ENCODE measurements around the gene HSFX4.
"Not testable (repeated sequence)": the region's sequence is repeated elsewhere in the genome, so short reads cannot be mapped to it uniquely, and the experiment has no call there.

The HSFX4 gene
- total RNA-seq, result 0 reads per million in 2 donors

DNA sequence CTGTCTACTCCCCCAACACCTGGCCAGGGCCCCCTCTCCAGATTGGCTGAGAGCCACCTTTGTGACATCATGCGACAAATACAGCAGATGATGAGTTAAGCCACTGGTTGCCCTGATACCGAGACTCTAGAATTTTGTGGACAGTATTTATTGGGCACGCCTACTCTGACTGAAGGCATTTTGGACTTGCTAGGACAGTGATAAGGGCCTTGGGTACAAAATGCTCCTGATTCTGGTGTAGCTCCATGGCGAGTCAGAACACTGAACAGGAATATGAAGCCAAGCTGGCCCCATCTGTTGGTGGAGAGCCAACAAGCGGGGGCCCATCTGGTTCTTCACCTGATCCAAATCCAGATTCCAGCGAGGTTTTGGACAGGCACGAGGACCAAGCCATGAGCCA is at the start of gene HSFX4:
Gene HSFX4 (plus strand): TSS at position 174 of the 400 bp plus-strand sequence. CDS start 72 bp downstream, at position 246.
- DNase-seq, result not testable (repeated sequence)

DNA sequence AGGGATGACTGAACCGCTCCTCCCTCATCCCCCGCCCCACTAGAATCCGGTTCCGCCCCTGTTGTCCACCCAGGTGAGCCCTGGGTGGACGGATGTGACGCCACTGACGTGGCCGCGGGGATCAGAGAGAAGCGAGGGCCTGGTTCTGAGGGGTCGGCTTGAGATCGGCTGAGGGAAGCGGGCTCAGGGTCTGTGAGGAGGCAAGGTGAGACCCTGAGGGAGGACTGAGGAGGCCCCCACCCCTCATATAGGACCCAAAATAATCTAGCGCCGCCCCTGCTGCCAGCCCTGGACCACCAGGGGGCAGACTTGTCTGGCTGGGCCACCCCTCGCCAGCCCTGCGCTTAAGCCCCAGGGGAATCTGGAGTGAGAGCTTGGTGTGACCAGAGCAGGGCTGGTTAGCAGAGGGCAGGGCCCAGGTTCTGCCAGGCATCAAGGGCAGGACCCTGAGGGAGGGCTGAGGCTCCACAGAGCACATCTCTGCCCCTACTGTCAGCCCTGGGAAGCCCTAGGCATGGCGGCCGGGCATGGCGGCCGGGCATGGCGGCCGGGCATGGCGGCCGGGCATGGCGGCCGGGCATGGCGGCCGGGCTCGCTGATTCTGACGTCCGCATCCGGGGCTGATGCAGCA is 48.2 kb upstream of the HSFX4 start, which contains the start of gene MAGEA8:
Gene MAGEA8 (plus strand): TSS at position 103 of the 631 bp plus-strand sequence. CDS start 3,090 bp downstream, outside the sequence.
- no peak for DNase-seq

- not testable (repeated sequence) for DNase-seq
These were observed 38.5 kb upstream of the HSFX4 start for GRCh38 chrX:149890828-149891227.

- no peak for DNase-seq
These were observed 30.8 kb upstream of the HSFX4 start for GRCh38 chrX:149898554-149898953.

GRCh38 chrX:149903889-149904748 is 25.3 kb upstream of the HSFX4 start:
- no peak for DNase-seq

DNA sequence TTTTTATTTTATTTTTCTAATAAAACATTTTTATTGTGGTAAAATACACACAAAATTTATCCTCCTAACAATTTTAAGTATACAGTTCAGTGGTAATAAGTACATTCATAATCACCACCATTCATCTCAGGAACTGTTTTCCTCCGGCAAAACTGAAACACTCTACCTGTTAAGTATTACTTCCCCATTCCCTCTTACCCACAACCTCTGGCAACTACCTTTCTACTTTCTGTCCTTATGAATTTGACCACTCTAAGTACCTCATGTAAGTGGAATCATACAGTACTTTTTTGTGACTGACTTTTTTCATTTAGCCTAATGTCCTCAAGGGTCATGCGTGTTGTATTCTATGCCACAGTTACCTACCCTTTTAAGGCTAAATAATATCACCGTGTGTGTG is 21.1 kb upstream of the HSFX4 start:
- no peak for DNase-seq

DNA sequence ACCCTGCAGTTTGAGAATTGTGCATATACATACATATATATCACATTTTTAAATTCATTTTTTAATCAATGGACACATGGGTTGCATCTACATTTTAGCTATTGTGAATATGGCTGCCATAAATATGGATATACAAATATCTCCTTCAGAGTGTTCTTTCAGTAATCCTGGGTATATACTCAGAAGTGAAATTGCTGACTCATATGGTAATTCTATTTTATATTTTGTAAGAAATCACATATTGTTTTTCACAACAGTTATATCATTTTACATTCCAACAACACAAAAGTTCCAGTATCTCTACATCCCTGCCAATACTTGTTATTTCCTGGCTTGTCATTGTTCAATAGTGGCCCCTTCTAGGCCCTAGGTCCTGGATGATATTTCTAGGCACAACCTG is 20.6 kb upstream of the HSFX4 start:
- no peak for DNase-seq

DNA sequence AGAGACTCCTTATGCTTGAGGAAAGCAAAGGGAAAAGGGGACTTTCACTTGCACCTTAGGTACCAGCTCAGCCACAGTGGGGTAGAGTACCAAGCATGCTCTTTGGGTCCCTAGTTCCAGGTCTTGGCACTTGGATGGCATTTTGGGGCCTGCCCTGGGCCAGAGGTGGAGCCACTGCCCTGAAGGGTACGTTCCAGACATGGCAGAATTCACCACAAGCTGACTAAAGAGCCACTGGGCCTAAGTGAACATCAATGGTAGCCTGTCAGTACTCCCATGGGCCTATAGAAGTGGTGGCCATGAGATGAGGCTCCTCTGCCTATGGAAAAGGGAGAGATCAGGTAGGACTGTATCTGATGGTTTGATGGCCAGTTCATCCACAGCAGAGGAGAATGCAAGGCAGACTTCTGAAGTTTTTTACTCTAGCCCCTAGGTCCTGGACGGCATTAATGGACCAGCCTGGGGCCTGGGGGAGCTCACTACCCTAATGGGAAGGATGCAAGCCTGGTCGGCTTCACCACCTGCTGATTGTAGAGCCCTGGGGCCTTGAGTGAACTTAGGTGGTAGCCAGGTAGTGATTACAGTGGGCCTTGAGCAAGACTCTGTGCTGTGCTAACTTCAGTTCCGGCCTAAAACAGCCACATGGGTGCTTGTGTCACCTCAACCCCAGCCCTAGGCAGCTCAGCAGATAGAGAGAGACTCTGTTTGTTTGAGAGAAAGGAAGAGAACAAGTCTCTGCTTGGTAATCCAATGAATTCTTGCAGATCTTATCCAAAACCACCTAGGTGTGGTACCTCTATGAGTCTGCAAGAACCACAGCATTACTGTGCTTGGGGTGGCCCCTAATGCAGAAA is 19.8 kb upstream of the HSFX4 start:
- DNase-seq, result no peak

DNA sequence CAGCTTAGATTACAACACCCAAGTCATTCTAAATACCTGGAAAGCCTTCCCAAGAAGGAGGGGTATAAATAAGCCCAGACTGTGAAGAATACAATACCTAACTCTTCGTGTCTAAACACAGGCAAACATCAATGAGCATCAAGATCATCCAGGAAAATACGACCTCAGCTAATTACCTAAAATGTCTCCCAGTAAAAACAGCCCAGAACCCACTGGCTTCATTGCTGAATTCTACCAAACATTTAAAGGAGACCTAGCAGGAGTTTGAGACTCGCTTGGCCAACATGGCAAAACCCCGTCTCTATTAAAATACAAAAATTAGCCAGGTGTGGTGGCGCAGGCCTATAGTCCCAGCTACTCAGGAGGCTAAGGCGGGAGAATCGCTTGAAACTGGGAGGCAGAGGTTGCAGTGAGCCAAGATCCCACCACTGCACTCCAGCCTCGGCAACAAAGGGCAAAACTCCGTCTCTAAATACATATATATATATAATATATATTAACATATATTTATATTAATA is 19.1 kb upstream of the HSFX4 start:
- DNase-seq, result no peak

DNA sequence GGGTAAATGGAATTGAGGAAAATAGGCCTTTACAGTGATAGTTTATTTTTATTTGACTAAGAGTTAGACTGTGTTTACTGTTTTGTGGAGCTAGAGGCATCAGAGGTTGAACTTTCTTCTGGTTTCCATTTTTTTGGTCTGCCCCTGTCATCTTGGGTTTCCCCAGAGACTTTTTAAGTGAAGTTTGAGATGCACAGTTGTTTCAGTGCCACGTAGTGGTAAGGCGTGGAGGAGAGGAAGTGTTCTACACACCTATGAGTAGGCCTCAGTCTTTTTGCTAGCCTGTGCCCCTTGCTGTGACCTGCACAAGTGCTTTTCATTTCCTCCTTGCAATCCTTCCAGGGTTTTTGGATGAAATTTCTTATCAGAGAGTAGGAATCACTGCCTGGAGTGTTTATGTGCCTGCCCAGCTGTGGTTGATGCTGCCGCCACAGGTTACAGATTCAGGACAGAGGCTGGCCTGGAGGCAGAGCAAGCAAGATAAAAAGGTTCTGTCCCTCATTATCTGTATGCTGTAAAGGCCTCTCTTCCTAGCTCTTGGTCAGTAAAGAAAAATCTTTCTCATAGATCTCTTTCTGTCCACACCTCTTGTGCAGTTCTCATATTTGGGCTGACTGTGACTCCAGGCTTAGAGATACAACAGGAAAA is 12.5 kb upstream of the HSFX4 start:
- no peak for DNase-seq

GRCh38 chrX:149923836-149924235 is 5.5 kb upstream of the HSFX4 start:
- DNase-seq, result not testable (repeated sequence)

- DNase-seq, result not testable (repeated sequence)
These were observed 4.9 kb upstream of the HSFX4 start for GRCh38 chrX:149924434-149924833.

DNA sequence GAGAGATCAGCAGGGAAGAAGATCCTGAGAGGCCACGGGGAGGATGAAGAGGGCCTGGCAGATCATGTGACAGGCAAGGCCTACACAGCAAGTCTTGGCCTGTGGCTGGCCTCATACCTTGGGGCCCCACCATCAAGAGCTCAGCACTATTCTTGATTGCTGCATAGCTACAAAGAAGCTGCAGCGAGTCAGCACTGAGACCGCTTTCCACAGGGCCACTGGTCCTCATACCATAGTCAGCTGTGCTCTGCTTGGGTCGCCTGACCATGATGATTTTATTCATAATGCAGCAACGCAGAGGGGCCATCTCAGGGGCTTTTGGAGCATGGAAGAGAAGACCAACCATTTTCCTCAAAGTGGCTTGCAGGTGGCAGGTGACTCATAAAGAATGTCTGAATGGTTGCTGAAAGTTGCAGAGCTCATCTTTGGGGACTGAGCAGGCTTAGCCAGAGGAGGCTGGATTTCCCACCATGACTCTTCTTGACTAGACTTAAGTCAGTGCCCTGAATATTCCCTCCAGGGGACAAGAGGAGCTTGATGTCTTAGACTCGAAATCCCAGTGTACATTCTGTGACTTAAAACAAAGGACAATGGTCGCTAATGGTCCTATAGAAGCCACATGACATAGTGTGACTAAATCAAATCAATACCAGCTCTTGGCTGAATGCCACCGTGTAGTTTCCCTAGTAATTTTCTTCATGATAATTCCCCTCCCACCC is 2.0 kb upstream of the HSFX4 start:
- not testable (repeated sequence) for DNase-seq

GRCh38 chrX:149927964-149928258 is 1.5 kb upstream of the HSFX4 start:
- not testable (repeated sequence) for DNase-seq

DNA sequence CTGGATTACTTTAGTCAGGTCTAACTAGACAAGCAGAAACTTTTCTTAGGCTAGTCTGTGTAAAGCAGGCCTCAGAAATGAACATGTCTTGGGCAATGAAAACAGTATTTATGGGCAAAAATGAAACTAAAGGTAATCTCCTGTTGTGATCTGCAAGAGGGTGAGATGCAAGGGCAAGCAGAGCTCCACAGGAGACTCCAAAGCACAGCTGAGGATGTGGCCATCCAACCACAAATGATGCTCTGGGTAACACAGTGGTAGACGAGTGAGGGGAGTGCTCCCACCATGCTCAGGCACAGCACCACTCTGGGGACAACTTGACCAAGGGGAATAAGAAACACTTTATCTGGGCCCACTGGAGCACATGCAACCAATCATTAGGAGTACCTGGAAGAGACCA is 738 bp upstream of the HSFX4 start:
- not testable (repeated sequence) for DNase-seq

- not testable (repeated sequence) for DNase-seq
These were observed 2.0 kb downstream of the HSFX4 start for GRCh38 chrX:149931355-149931754.

- not testable (repeated sequence) for DNase-seq
These were observed 2.8 kb downstream of the HSFX4 start for GRCh38 chrX:149932150-149932549.

- not testable (repeated sequence) for DNase-seq
These were observed 3.6 kb downstream of the HSFX4 start for GRCh38 chrX:149932970-149933369.

GRCh38 chrX:149933547-149933946 is 4.2 kb downstream of the HSFX4 start:
- DNase-seq, result not testable (repeated sequence)

DNA sequence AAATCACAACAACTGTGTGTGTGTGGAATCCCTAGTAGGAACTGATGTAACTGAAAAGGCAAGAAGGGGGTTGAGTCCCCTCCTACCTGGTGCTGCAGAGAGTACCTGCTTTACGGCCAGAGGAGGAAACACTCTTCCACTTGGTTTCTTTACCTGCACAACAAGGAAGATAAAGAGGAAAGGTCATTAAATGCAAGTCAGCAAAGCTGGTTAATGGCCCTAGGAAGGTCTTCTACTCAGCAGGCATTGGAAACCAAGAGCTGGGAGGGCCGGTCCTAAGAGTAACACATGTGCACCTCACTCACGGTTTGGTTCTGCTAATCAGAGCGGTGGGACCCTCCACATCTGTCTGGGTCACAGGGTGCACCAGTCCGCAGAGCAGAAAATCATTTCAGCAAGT is 8.0 kb downstream of the HSFX4 start:
- not testable (repeated sequence) for DNase-seq

DNA sequence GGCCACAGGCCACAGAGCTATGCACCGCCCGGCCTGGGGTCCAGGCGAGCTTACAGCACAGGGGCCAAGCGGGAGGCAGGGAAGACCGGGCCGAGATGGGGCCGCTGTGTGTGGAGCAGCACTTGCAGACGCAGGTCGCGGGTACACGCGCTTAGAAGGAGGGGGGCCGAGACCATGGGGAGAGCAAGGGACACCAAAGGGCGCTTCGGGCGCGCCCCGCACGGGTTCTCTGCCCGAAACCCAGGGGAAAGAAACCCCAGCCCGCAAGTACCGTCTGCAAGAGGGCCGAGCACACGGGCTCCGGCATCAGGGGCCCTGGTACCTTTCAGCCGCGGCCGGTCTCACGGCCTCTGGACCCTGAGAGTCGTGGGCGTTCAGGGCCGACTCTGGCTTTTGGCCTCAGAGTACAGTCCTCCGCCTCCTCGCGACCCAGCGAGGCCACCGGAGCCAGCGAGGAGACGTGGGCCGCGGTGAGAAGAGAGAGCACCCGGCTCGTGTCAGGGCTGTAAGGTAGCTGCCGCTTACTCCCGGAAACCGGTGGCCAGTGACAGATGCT is 8.6 kb downstream of the HSFX4 start:
- DNase-seq, result no peak

Measured in activated gamma-delta T cell (primary cell).